WTC11 (cell line): ENCODE data around the gene MRPL55. TPM values are rescaled to one million over a fixed set of nuclear protein-coding genes. Genes with fewer than 3 reads are reported as not detected.

ENCODE experiments used
- ATAC-seq: fragments of 200-7000 bp; cut with Tn5 transposase; 2 replicates; pipeline ENCODE4 v1.10.0; 2021; ENCODE audit warnings: mild to moderate bottlenecking, moderate library complexity
- CTCF ChIA-PET: fragments of 300-600 bp; sonication (Branson Sonifier 250); formaldehyde crosslinking; loops from one replicate; lab custom pipeline; 2021; ENCODE audit warnings: antibody characterized with exemption; lab: Charles Lee
- POLR2A ChIA-PET: fragments of 350-600 bp; sonication (Branson Sonifier 250); formaldehyde crosslinking; loops from one replicate; lab custom pipeline; 2021; ENCODE audit warnings: antibody characterized with exemption; lab: Charles Lee
- DNase-seq: peaks from one replicate; pipeline ENCODE4 v3.0.0; 2021; ENCODE audit warnings: low spot score
- H3K27ac Mint-ChIP-seq: 2 replicates; pipeline ENCODE4 v1.8.0; 2021; ENCODE audit warnings: mixed read lengths
- H3K27me3 Mint-ChIP-seq: 2 replicates; pipeline ENCODE4 v1.8.0; 2021; ENCODE audit warnings: low read depth, mild to moderate bottlenecking, moderate library complexity, mixed read lengths
- H3K36me3 Mint-ChIP-seq: 2 replicates; pipeline ENCODE4 v1.8.0; 2021; ENCODE audit warnings: mixed read lengths
- H3K4me1 Mint-ChIP-seq: 2 replicates; pipeline ENCODE4 v1.8.0; 2022; ENCODE audit warnings: mixed read lengths
- H3K4me3 Mint-ChIP-seq: 2 replicates; pipeline ENCODE4 v1.8.0; 2021; ENCODE audit warnings: mild to moderate bottlenecking, moderate library complexity, mixed read lengths
- H3K9me3 Mint-ChIP-seq: 2 replicates; pipeline ENCODE4 v1.8.0; 2021; ENCODE audit warnings: mixed read lengths
- GRHL2 ChIP-seq: fragments of 250-450 bp; sonication (Bioruptor Pico); IDR thresholded peaks from 2 replicates; pipeline ENCODE4 v1.8.0; 2022; ENCODE audit warnings: mild to moderate bottlenecking, moderate library complexity; ENCODE audit not compliant: insufficient replicate concordance, severe bottlenecking
- MYBL2 ChIP-seq: sonication (generic); formaldehyde crosslinking; IDR thresholded peaks from 2 replicates; pipeline ENCODE4 v1.8.1; 2023; ENCODE audit warnings: mild to moderate bottlenecking, moderate library complexity, missing genetic modification reagents
- NR2C2 ChIP-seq: sonication (generic); formaldehyde crosslinking; IDR thresholded peaks from 2 replicates; pipeline ENCODE4 v1.8.0; 2022; ENCODE audit warnings: mild to moderate bottlenecking, missing genetic modification reagents
- OVOL2 ChIP-seq: fragments of 250-450 bp; sonication (Bioruptor Pico); IDR thresholded peaks from 2 replicates; pipeline ENCODE4 v1.9.0; 2021; ENCODE audit warnings: mild to moderate bottlenecking, borderline replicate concordance
- SMAD3 ChIP-seq: sonication (generic); formaldehyde crosslinking; IDR thresholded peaks from 2 replicates; pipeline ENCODE4 v1.8.0; 2022; ENCODE audit warnings: missing genetic modification reagents, mild to moderate bottlenecking, borderline replicate concordance
- SOX15 ChIP-seq: fragments of 250-450 bp; sonication (Bioruptor Pico); IDR thresholded peaks from 2 replicates; pipeline ENCODE4 v1.9.0; 2021; ENCODE audit warnings: mild to moderate bottlenecking
- ZNF121 ChIP-seq: sonication (generic); formaldehyde crosslinking; IDR thresholded peaks from 2 replicates; pipeline ENCODE4 v1.8.0; 2023; ENCODE audit warnings: missing genetic modification reagents
- ZNF138 ChIP-seq: sonication (generic); formaldehyde crosslinking; conservative IDR thresholded peaks from 2 replicates; pipeline ENCODE4 v1.8.1; 2022; ENCODE audit warnings: mild to moderate bottlenecking, moderate library complexity, missing genetic modification reagents
- ZNF317 ChIP-seq: sonication (generic); formaldehyde crosslinking; IDR thresholded peaks from 2 replicates; pipeline ENCODE4 v1.8.1; 2023; ENCODE audit warnings: low read depth, mild to moderate bottlenecking, moderate library complexity, missing genetic modification reagents, borderline replicate concordance
- total RNA-seq: library from RNA; stranded (reverse); gene quantifications from 3 replicates; pipeline ENCODE4 v1.2.3, GENCODE V29; 2021
- TF ChIP-seq, protein P1 (sequence below): sonication (generic); formaldehyde crosslinking; IDR thresholded peaks from 2 replicates; pipeline ENCODE4 v1.8.1; 2023; ENCODE audit warnings: mild to moderate bottlenecking, moderate library complexity, missing genetic modification reagents
- TF ChIP-seq, protein P2 (sequence below): sonication (generic); formaldehyde crosslinking; IDR thresholded peaks from 2 replicates; pipeline ENCODE4 v1.8.0; 2022; ENCODE audit warnings: mild to moderate bottlenecking, missing genetic modification reagents
- TF ChIP-seq, protein P3 (sequence below): sonication (generic); formaldehyde crosslinking; IDR thresholded peaks from 2 replicates; pipeline ENCODE4 v1.8.1; 2022; ENCODE audit warnings: mild to moderate bottlenecking, missing genetic modification reagents, moderate library complexity, borderline replicate concordance
- TF ChIP-seq, protein P4 (sequence below): sonication (generic); formaldehyde crosslinking; conservative IDR thresholded peaks from 2 replicates; pipeline ENCODE4 v1.8.1; 2022; ENCODE audit warnings: mild to moderate bottlenecking, missing genetic modification reagents
- TF ChIP-seq, protein P5 (sequence below): sonication (generic); formaldehyde crosslinking; IDR thresholded peaks from 2 replicates; pipeline ENCODE4 v1.8.1; 2022; ENCODE audit warnings: mild to moderate bottlenecking, moderate library complexity, missing genetic modification reagents
- TF ChIP-seq, protein P6 (sequence below): sonication (generic); formaldehyde crosslinking; IDR thresholded peaks from 2 replicates; pipeline ENCODE4 v1.8.0; 2023; ENCODE audit warnings: missing genetic modification reagents

The MRPL55 gene
- total RNA-seq, 1 experiment from 2014 or later: 66.9 TPM

DNA sequence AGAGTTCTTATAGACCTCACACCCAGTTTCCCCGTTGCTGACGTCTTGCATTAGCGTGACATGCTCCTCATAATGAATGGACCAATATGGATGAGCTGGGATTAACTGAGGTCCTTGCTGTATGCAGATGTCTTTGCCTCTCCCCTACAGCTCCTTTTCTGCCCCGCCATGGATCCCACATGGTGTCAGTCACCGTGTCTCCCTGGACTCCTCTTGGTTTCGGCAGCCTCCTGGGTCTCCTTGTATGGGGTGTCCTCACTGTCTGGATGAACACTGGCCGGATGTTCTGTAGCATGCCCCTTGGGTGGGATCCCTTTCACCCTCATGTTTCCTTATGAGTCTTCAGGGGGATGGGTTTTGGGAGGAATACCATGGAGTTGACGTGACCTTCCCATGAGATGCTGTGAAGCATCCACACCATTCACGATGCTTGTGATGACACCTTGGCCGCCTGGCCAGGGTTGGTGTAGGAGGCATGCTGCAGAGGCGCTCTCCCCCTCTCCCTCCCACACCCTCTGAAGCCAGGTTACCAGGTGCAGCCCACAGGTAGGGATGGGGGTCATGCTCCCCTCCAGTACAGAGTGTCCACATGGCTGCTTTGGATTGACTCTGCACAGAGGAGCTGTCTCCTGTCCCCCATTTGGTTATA, 45.0 kb upstream of the MRPL55 start:
- ATAC-seq (no peak), DNase-seq (peak; percentile 8)
- POLR2A ChIA-PET: no interaction called here
- peaks cover 10% of the 10 kb centered on the region for H3K27me3 Mint-ChIP-seq
- H3K9me3 Mint-ChIP-seq: no peaks in the 10 kb centered on the region
- H3K4me3 Mint-ChIP-seq: no peak overlapping the region
- H3K36me3 Mint-ChIP-seq: no peaks in the 10 kb centered on the region
- H3K4me1 Mint-ChIP-seq: 0 out of 2 replicates have a peak, but pooled peaks cover 2% of the 10 kb centered on the region
- CTCF ChIA-PET: interaction anchor here (1.3 kb wide), 1 partner anchor 23 kb away, joined by 3 read pairs; no protein-coding TSS in a partner anchor
- H3K27ac Mint-ChIP-seq: no peak overlapping the region
- TF ChIP-seq GRHL2 (CRISPR knock-in tag) (no peak), ZNF121 (CRISPR knock-in tag) (no peak), NR2C2 (CRISPR knock-in tag) (no peak), ZNF138 (CRISPR knock-in tag) (no peak)
- TF ChIP-seq, protein P1, sequence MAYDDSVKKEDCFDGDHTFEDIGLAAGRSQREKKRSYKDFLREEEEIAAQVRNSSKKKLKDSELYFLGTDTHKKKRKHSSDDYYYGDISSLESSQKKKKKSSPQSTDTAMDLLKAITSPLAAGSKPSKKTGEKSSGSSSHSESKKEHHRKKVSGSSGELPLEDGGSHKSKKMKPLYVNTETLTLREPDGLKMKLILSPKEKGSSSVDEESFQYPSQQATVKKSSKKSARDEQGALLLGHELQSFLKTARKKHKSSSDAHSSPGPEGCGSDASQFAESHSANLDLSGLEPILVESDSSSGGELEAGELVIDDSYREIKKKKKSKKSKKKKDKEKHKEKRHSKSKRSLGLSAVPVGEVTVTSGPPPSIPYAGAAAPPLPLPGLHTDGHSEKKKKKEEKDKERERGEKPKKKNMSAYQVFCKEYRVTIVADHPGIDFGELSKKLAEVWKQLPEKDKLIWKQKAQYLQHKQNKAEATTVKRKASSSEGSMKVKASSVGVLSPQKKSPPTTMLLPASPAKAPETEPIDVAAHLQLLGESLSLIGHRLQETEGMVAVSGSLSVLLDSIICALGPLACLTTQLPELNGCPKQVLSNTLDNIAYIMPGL (CRISPR knock-in tag): no peak

DNA sequence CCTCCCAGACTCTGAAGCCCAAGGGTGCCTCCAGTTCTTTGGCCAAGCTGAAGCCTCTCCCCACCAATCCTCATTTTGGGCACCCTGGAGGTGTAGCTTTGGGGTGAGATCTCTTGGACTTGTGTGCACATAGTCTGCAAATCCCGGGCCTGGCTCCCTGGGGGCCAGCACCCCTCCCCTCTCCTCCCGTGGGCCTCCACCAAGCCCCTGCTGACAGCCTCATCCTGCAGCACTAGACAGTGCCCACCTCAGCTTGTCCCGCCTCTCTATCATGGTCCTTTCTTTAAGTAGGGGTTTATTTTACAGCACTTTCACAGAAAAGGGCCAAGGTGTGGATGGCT, 43.8 kb upstream of the MRPL55 start:
- CTCF ChIA-PET: interaction anchor here (1.5 to 1.6 kb wide), 2 partner anchors 12 to 22 kb away, joined by 4 to 5 read pairs; no protein-coding TSS in a partner anchor

DNA sequence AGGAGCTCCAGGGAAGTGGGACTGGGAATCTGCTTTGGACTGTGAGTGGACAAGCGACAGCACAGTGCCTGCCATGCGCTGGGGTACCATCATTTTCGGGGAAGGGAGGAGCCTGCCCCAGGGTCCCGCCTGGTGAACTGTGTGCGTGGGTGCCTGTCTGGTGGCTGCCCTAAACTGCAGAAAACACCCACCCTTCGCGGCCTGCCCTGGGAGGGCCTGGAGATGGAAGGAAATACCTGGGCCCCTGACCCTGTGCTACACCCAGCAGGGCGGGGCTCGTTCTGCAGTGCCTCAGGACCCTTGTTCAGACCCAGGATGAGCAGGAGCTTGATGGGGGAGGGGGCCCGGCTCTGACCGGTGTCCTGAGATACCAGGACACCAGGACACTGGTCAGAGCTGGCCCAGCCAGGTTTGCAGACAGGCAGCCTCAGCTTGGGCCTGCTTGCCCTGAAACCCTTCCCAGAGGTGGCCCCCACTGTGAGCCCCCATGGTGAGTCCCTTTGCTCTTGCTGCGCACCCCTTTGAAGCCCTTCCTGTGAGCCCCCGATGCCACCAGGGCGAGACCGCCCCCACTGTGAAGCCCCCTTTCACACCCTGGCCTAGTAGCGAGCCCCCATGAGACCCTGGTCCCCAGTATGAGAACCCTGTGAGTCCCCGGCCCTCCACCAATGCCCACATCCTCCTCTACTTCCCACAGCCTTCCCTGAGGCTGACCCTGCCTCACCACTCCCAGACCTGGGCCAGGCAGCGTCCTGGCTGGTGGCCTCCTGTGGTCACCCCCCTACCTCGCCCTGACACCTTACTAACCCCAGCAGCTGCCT, 43.2 kb upstream of the MRPL55 start:
- Mint-ChIP-seq H3K9me3 (no peaks in the 10 kb centered on the region), H3K36me3 (no peaks in the 10 kb centered on the region), H3K4me3 (no peak overlapping the region), H3K27ac (no peak overlapping the region), H3K27me3 (peaks cover 7% of the 10 kb centered on the region), H3K4me1 (0 out of 2 replicates have a peak, but pooled peaks cover 2% of the 10 kb centered on the region)
- TF ChIP-seq, protein P2, sequence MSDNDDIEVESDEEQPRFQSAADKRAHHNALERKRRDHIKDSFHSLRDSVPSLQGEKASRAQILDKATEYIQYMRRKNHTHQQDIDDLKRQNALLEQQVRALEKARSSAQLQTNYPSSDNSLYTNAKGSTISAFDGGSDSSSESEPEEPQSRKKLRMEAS (CRISPR knock-in tag): no peak
- TF ChIP-seq, protein P3, sequence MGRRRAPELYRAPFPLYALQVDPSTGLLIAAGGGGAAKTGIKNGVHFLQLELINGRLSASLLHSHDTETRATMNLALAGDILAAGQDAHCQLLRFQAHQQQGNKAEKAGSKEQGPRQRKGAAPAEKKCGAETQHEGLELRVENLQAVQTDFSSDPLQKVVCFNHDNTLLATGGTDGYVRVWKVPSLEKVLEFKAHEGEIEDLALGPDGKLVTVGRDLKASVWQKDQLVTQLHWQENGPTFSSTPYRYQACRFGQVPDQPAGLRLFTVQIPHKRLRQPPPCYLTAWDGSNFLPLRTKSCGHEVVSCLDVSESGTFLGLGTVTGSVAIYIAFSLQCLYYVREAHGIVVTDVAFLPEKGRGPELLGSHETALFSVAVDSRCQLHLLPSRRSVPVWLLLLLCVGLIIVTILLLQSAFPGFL (CRISPR knock-in tag): no peak
- TF ChIP-seq ZNF317: no peak
- no peak for TF ChIP-seq MYBL2 (CRISPR knock-in tag)
- TF ChIP-seq SMAD3 (CRISPR knock-in tag): no peak
- TF ChIP-seq, protein P4, sequence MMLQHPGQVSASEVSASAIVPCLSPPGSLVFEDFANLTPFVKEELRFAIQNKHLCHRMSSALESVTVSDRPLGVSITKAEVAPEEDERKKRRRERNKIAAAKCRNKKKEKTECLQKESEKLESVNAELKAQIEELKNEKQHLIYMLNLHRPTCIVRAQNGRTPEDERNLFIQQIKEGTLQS (CRISPR knock-in tag): no peak
- TF ChIP-seq, protein P5, sequence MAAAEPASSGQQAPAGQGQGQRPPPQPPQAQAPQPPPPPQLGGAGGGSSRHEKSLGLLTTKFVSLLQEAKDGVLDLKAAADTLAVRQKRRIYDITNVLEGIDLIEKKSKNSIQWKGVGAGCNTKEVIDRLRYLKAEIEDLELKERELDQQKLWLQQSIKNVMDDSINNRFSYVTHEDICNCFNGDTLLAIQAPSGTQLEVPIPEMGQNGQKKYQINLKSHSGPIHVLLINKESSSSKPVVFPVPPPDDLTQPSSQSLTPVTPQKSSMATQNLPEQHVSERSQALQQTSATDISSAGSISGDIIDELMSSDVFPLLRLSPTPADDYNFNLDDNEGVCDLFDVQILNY (CRISPR knock-in tag): no peak
- TF ChIP-seq, protein P6, sequence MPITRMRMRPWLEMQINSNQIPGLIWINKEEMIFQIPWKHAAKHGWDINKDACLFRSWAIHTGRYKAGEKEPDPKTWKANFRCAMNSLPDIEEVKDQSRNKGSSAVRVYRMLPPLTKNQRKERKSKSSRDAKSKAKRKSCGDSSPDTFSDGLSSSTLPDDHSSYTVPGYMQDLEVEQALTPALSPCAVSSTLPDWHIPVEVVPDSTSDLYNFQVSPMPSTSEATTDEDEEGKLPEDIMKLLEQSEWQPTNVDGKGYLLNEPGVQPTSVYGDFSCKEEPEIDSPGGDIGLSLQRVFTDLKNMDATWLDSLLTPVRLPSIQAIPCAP: no peak
- POLR2A ChIA-PET: interaction anchor here (0.7 to 1.3 kb wide), 3 partner anchors 11 to 31 kb away, joined by 3 to 4 read pairs (median 3); partner anchors contain the start of gene IBA57
- CTCF ChIA-PET: interaction anchor here (0.5 to 1.6 kb wide), 4 partner anchors 13 to 306 kb away, joined by 3 to 5 read pairs (median 4); no protein-coding TSS in a partner anchor
- DNase-seq (peak; percentile 8), ATAC-seq (no peak)

More for the DNA sequence above, 43.8 kb upstream of the MRPL55 start:
- DNase-seq: peak; percentile 4
- Mint-ChIP-seq H3K27me3 (peaks cover 10% of the 10 kb centered on the region), H3K4me3 (no peak overlapping the region), H3K4me1 (0 out of 2 replicates have a peak, but pooled peaks cover 2% of the 10 kb centered on the region), H3K9me3 (no peaks in the 10 kb centered on the region), H3K36me3 (no peaks in the 10 kb centered on the region), H3K27ac (no peak overlapping the region)
- TF ChIP-seq SOX15: no peak
- TF ChIP-seq OVOL2: no peak
- ATAC-seq: no peak
- POLR2A ChIA-PET: interaction anchor here (0.7 to 1.3 kb wide), 3 partner anchors 10 to 31 kb away, joined by 3 to 4 read pairs (median 3); partner anchors contain the start of gene IBA57
